ENCODE data around the gene RAB23. TPM values are rescaled to one million over a fixed set of nuclear protein-coding genes. Genes with fewer than 3 reads are reported as not detected.

RAB23 gene
- total RNA-seq, 1 donor from 2014 or later, result 4.8 TPM

GRCh38 chr6:57224769-57225515, 2.8 kb upstream of the RAB23 start:
- no peaks in the 10 kb centered on the region for H3K9me3 Mint-ChIP-seq
- H3K36me3 Mint-ChIP-seq (ENCODE audit: low read depth), result peaks cover 5% of the 10 kb centered on the region

GRCh38 chr6:57222743-57223077, 603 bp upstream of the RAB23 start:
- intact Hi-C loops (cut with micrococcal nuclease), result loop anchor here (1.0 to 5.0 kb wide), 5 partner anchors 15 to 175 kb away; partner anchors contain the start of genes BAG2, KIAA1586, PRIM2 and ZNF451
- Mint-ChIP-seq H3K27me3 (ENCODE audit: low read depth) (peaks cover 27% of the 10 kb centered on the region), H3K4me1 (ENCODE audit: low read depth) (peaks cover 22% of the 10 kb centered on the region), H3K9me3 (no peaks in the 10 kb centered on the region), H3K36me3 (ENCODE audit: low read depth) (peaks cover 9% of the 10 kb centered on the region), H3K4me3 (ENCODE audit: low read depth) (peak overlapping the region; percentile 99), H3K27ac (no peak overlapping the region)
- no peak for DNase-seq (ENCODE audit: low spot score)

More at GRCh38 chr6:57224769-57225515, 2.8 kb upstream of the RAB23 start:
- no peak for DNase-seq (ENCODE audit: low spot score)
- Mint-ChIP-seq H3K27me3 (ENCODE audit: low read depth) (peaks cover 36% of the 10 kb centered on the region), H3K4me1 (ENCODE audit: low read depth) (peaks cover 21% of the 10 kb centered on the region), H3K4me3 (ENCODE audit: low read depth) (no peak overlapping the region), H3K27ac (no peak overlapping the region)
- intact Hi-C loops (cut with micrococcal nuclease), result loop anchor here (5.0 kb wide), 1 partner anchor 178 kb away; the partner anchor contains the start of gene KIAA1586

- peak overlapping the region; percentile 87 for H3K4me3 Mint-ChIP-seq (ENCODE audit: low read depth)
- no peaks in the 10 kb centered on the region for H3K9me3 Mint-ChIP-seq
- peaks cover 9% of the 10 kb centered on the region for H3K36me3 Mint-ChIP-seq (ENCODE audit: low read depth)
- peaks cover 32% of the 10 kb centered on the region for H3K4me1 Mint-ChIP-seq (ENCODE audit: low read depth)
- intact Hi-C loops (cut with micrococcal nuclease), result loop anchor here (2.0 to 5.0 kb wide), 2 partner anchors 174 to 267 kb away; partner anchors contain the start of genes BEND6 and KIAA1586
- peaks cover 24% of the 10 kb centered on the region for H3K27me3 Mint-ChIP-seq (ENCODE audit: low read depth)
- H3K27ac Mint-ChIP-seq, result peak overlapping the region; percentile 56
- DNase-seq (ENCODE audit: low spot score), result peak; percentile 33
Measured at GRCh38 chr6:57221191-57221935, 744 bp downstream of the RAB23 start.

GRCh38 chr6:57220083-57220703, 1.9 kb downstream of the RAB23 start:
- Mint-ChIP-seq H3K4me1 (ENCODE audit: low read depth) (peaks cover 33% of the 10 kb centered on the region), H3K36me3 (ENCODE audit: low read depth) (peaks cover 11% of the 10 kb centered on the region), H3K27me3 (ENCODE audit: low read depth) (peaks cover 21% of the 10 kb centered on the region), H3K9me3 (peaks cover 6% of the 10 kb centered on the region), H3K4me3 (ENCODE audit: low read depth) (peak overlapping the region; percentile 67), H3K27ac (no peak overlapping the region)
- no peak for DNase-seq (ENCODE audit: low spot score)
- intact Hi-C loops (cut with micrococcal nuclease), result loop anchor here (2.0 to 5.0 kb wide), 2 partner anchors 173 to 265 kb away; partner anchors contain the start of genes BEND6 and KIAA1586

- Mint-ChIP-seq H3K27me3 (ENCODE audit: low read depth) (peaks cover 4% of the 10 kb centered on the region), H3K4me3 (ENCODE audit: low read depth) (no peak overlapping the region), H3K4me1 (ENCODE audit: low read depth) (peaks cover 37% of the 10 kb centered on the region), H3K9me3 (peaks cover 12% of the 10 kb centered on the region), H3K36me3 (ENCODE audit: low read depth) (peaks cover 22% of the 10 kb centered on the region), H3K27ac (no peak overlapping the region)
- DNase-seq (ENCODE audit: low spot score), result no peak
- intact Hi-C loops (cut with micrococcal nuclease), result no loop called here
Measured at GRCh38 chr6:57217270-57217669, 4.8 kb downstream of the RAB23 start.

GRCh38 chr6:57216235-57217101, 5.6 kb downstream of the RAB23 start:
- H3K9me3 Mint-ChIP-seq, result peaks cover 12% of the 10 kb centered on the region
- H3K27ac Mint-ChIP-seq, result no peak overlapping the region
- intact Hi-C loops (cut with micrococcal nuclease), result no loop called here
- H3K27me3 Mint-ChIP-seq (ENCODE audit: low read depth), result peaks cover 4% of the 10 kb centered on the region
- H3K4me1 Mint-ChIP-seq (ENCODE audit: low read depth), result peaks cover 39% of the 10 kb centered on the region
- H3K4me3 Mint-ChIP-seq (ENCODE audit: low read depth), result no peak overlapping the region
- no peak for DNase-seq (ENCODE audit: low spot score)
- peaks cover 22% of the 10 kb centered on the region for H3K36me3 Mint-ChIP-seq (ENCODE audit: low read depth)

GRCh38 chr6:57215260-57215659, 6.8 kb downstream of the RAB23 start:
- DNase-seq (ENCODE audit: low spot score), result no peak
- H3K9me3 Mint-ChIP-seq, result peaks cover 12% of the 10 kb centered on the region
- intact Hi-C loops (cut with micrococcal nuclease), result no loop called here
- peaks cover 2% of the 10 kb centered on the region for H3K27me3 Mint-ChIP-seq (ENCODE audit: low read depth)
- H3K27ac Mint-ChIP-seq, result no peak overlapping the region
- peaks cover 34% of the 10 kb centered on the region for H3K4me1 Mint-ChIP-seq (ENCODE audit: low read depth)
- H3K36me3 Mint-ChIP-seq (ENCODE audit: low read depth), result peaks cover 21% of the 10 kb centered on the region
- no peak overlapping the region for H3K4me3 Mint-ChIP-seq (ENCODE audit: low read depth)

- peaks cover 5% of the 10 kb centered on the region for H3K9me3 Mint-ChIP-seq
- no peak overlapping the region for H3K4me3 Mint-ChIP-seq (ENCODE audit: low read depth)
- no peak overlapping the region for H3K27ac Mint-ChIP-seq
- DNase-seq (ENCODE audit: low spot score), result no peak
- intact Hi-C loops (cut with micrococcal nuclease), result no loop called here
- H3K4me1 Mint-ChIP-seq (ENCODE audit: low read depth), result peaks cover 45% of the 10 kb centered on the region
- H3K36me3 Mint-ChIP-seq (ENCODE audit: low read depth), result peaks cover 17% of the 10 kb centered on the region
- no peaks in the 10 kb centered on the region for H3K27me3 Mint-ChIP-seq (ENCODE audit: low read depth)
Measured at GRCh38 chr6:57210060-57210459, 12.0 kb downstream of the RAB23 start.

GRCh38 chr6:57209030-57209429, 13.1 kb downstream of the RAB23 start:
- H3K4me1 Mint-ChIP-seq (ENCODE audit: low read depth), result peaks cover 35% of the 10 kb centered on the region
- no peaks in the 10 kb centered on the region for H3K9me3 Mint-ChIP-seq
- no peak overlapping the region for H3K27ac Mint-ChIP-seq
- H3K36me3 Mint-ChIP-seq (ENCODE audit: low read depth), result peaks cover 8% of the 10 kb centered on the region
- no peaks in the 10 kb centered on the region for H3K27me3 Mint-ChIP-seq (ENCODE audit: low read depth)
- no peak overlapping the region for H3K4me3 Mint-ChIP-seq (ENCODE audit: low read depth)
- DNase-seq (ENCODE audit: low spot score), result no peak
- intact Hi-C loops (cut with micrococcal nuclease), result loop anchor here (5.0 to 10.0 kb wide), 2 partner anchors 56 to 108 kb away; partner anchors contain the start of gene PRIM2

GRCh38 chr6:57207872-57208271, 14.2 kb downstream of the RAB23 start:
- H3K4me1 Mint-ChIP-seq (ENCODE audit: low read depth), result peaks cover 27% of the 10 kb centered on the region
- peaks cover 7% of the 10 kb centered on the region for H3K36me3 Mint-ChIP-seq (ENCODE audit: low read depth)
- peak overlapping the region; percentile 39 for H3K27ac Mint-ChIP-seq
- no peak overlapping the region for H3K4me3 Mint-ChIP-seq (ENCODE audit: low read depth)
- no peaks in the 10 kb centered on the region for H3K9me3 Mint-ChIP-seq
- no peak for DNase-seq (ENCODE audit: low spot score)
- intact Hi-C loops (cut with micrococcal nuclease), result loop anchor here (1.0 to 10.0 kb wide), 5 partner anchors 14 to 109 kb away; partner anchors contain the start of genes BAG2, PRIM2 and RAB23
- no peaks in the 10 kb centered on the region for H3K27me3 Mint-ChIP-seq (ENCODE audit: low read depth)

- no peak overlapping the region for H3K4me3 Mint-ChIP-seq (ENCODE audit: low read depth)
- H3K27ac Mint-ChIP-seq, result no peak overlapping the region
Measured at GRCh38 chr6:57207141-57207540, 15.0 kb downstream of the RAB23 start.

More at GRCh38 chr6:57207141-57207540, 15.0 kb downstream of the RAB23 start:
- Mint-ChIP-seq H3K9me3 (no peaks in the 10 kb centered on the region), H3K27me3 (ENCODE audit: low read depth) (no peaks in the 10 kb centered on the region), H3K36me3 (ENCODE audit: low read depth) (peaks cover 7% of the 10 kb centered on the region), H3K4me1 (ENCODE audit: low read depth) (peaks cover 27% of the 10 kb centered on the region)
- no peak for DNase-seq (ENCODE audit: low spot score)
- intact Hi-C loops (cut with micrococcal nuclease), result loop anchor here (1.0 to 10.0 kb wide), 5 partner anchors 15 to 110 kb away; partner anchors contain the start of genes BAG2, PRIM2 and RAB23
